H9 (cell line): Measurements from ENCODE around the gene MX1. TPM values are rescaled to one million over a fixed set of nuclear protein-coding genes. Genes with fewer than 3 reads are reported as not detected.

Source experiments
- DNase-seq: peaks from one replicate; pipeline ENCODE4 v3.0.0-alpha.2; 2017
- H2AFZ ChIP-seq: one replicate; pipeline ENCODE4 v1.6.1; 2013; ENCODE audit warnings: mild to moderate bottlenecking, low read length, control low read depth, moderate library complexity
- H2AK5ac ChIP-seq: 2 replicates; pipeline ENCODE4 v1.6.1; 2013; ENCODE audit warnings: low read length, control low read depth, mixed read lengths; ENCODE audit not compliant: insufficient read length
- H2BK120ac ChIP-seq: one replicate; pipeline ENCODE4 v1.6.1; 2013; ENCODE audit warnings: low read depth, mild to moderate bottlenecking, low read length, control low read depth, inconsistent platforms; ENCODE audit not compliant: poor library complexity, severe bottlenecking
- H2BK12ac ChIP-seq: 2 replicates; pipeline ENCODE4 v1.6.1; 2013; ENCODE audit warnings: low read length, control low read depth, mixed read lengths, low read depth; ENCODE audit not compliant: insufficient read length
- H2BK15ac ChIP-seq: 2 replicates; pipeline ENCODE4 v1.6.1; 2013; ENCODE audit warnings: low read depth, low read length, control low read depth
- H2BK20ac ChIP-seq: one replicate; pipeline ENCODE4 v1.6.1; 2013; ENCODE audit warnings: low read depth, mild to moderate bottlenecking, low read length, control low read depth, inconsistent platforms; ENCODE audit not compliant: poor library complexity, severe bottlenecking
- H2BK5ac ChIP-seq: 2 replicates; pipeline ENCODE4 v1.6.1; 2013; ENCODE audit warnings: low read length, control low read depth, mixed read lengths; ENCODE audit not compliant: insufficient read length
- H3K14ac ChIP-seq: 2 replicates; pipeline ENCODE4 v1.6.1; 2013; ENCODE audit warnings: low read length, control low read depth; ENCODE audit not compliant: insufficient read depth
- H3K18ac ChIP-seq: 2 replicates; pipeline ENCODE4 v1.6.1; 2013; ENCODE audit warnings: low read depth, mild to moderate bottlenecking, mixed read lengths, low read length, control low read depth; ENCODE audit not compliant: insufficient read length
- H3K23ac ChIP-seq: 2 replicates; pipeline ENCODE4 v1.6.1; 2013; ENCODE audit warnings: low read length, control low read depth, mixed read lengths, low read depth; ENCODE audit not compliant: insufficient read length
- H3K23me2 ChIP-seq: 2 replicates; pipeline ENCODE4 v1.6.1; 2013; ENCODE audit warnings: low read depth, mild to moderate bottlenecking, mixed read lengths, low read length, control low read depth; ENCODE audit not compliant: insufficient read length, poor library complexity, severe bottlenecking
- H3K27ac ChIP-seq: 2 replicates; pipeline ENCODE4 v1.5.1; 2013; ENCODE audit warnings: low read length, control low read depth, mixed read lengths, low read depth; ENCODE audit not compliant: insufficient read length
- H3K27me3 ChIP-seq: 2 replicates; pipeline ENCODE4 v1.6.1; 2013; ENCODE audit warnings: low read length, control low read depth, inconsistent platforms; ENCODE audit not compliant: insufficient read depth
- H3K4ac ChIP-seq: 2 replicates; pipeline ENCODE4 v1.6.1; 2013; ENCODE audit warnings: low read depth, mild to moderate bottlenecking, control low read depth, inconsistent platforms, low read length, moderate library complexity
- H3K4me1 ChIP-seq: 2 replicates; pipeline ENCODE4 v1.6.1; 2013; ENCODE audit warnings: low read length, control low read depth, inconsistent platforms; ENCODE audit not compliant: insufficient read depth
- H3K4me2 ChIP-seq: 2 replicates; pipeline ENCODE4 v1.6.1; 2013; ENCODE audit warnings: low read length, control low read depth, mixed read lengths; ENCODE audit not compliant: insufficient read length, insufficient read depth
- H3K56ac ChIP-seq: 2 replicates; pipeline ENCODE4 v1.6.1; 2013; ENCODE audit warnings: low read depth, mild to moderate bottlenecking, mixed read lengths, low read length, control low read depth; ENCODE audit not compliant: insufficient read length
- H3K79me1 ChIP-seq: 2 replicates; pipeline ENCODE4 v1.6.1; 2013; ENCODE audit warnings: low read depth, mild to moderate bottlenecking, moderate library complexity, low read length, control low read depth, inconsistent platforms; ENCODE audit not compliant: insufficient read depth, poor library complexity, severe bottlenecking
- H3K79me2 ChIP-seq: 2 replicates; pipeline ENCODE4 v1.6.1; 2013; ENCODE audit warnings: low read length, control low read depth, inconsistent platforms; ENCODE audit not compliant: insufficient read depth
- H3K9ac ChIP-seq: 2 replicates; pipeline ENCODE4 v1.6.1; 2013; ENCODE audit warnings: low read length, control low read depth, mixed read lengths; ENCODE audit not compliant: insufficient read length; ENCODE audit errors: extremely low read depth
- H3K9me3 ChIP-seq: one replicate; pipeline ENCODE4 v1.6.1; 2013; ENCODE audit warnings: low read depth, low read length, inconsistent platforms; ENCODE audit not compliant: control insufficient read depth
- H3T11ph ChIP-seq: one replicate; pipeline ENCODE4 v1.6.1; 2013; ENCODE audit warnings: mild to moderate bottlenecking, low read length, control low read depth, inconsistent platforms
- H4K20me1 ChIP-seq: one replicate; pipeline ENCODE4 v1.6.1; 2013; ENCODE audit not compliant: control insufficient read depth, insufficient read length, insufficient read depth
- H4K5ac ChIP-seq: 2 replicates; pipeline ENCODE4 v1.6.1; 2013; ENCODE audit warnings: low read depth, mild to moderate bottlenecking, mixed read lengths, low read length, control low read depth; ENCODE audit not compliant: insufficient read length
- H4K8ac ChIP-seq: replicated peaks from 2 replicates; pipeline ENCODE4 v1.6.1; 2013; ENCODE audit warnings: low read length, control low read depth, mixed read lengths, low read depth; ENCODE audit not compliant: insufficient read length
- H4K91ac ChIP-seq: 2 replicates; pipeline ENCODE4 v1.6.1; 2013; ENCODE audit warnings: low read depth, mild to moderate bottlenecking, moderate library complexity, mixed read lengths, low read length, control low read depth; ENCODE audit not compliant: insufficient read length
- H3K27ac Mint-ChIP-seq, 3 experiments: 2 replicates in 2 of 3; 3 replicates in 1 of 3; pipeline ENCODE4 v1.8.0; 2020 to 2021; ENCODE audit warnings: mixed read lengths in 3 of 3, mild to moderate bottlenecking in 1 of 3, moderate library complexity in 1 of 3
- H3K27me3 Mint-ChIP-seq: 2 replicates; pipeline ENCODE4 v1.8.0; 2021; ENCODE audit warnings: low read depth, mild to moderate bottlenecking, moderate library complexity, mixed read lengths
- H3K36me3 Mint-ChIP-seq, 3 experiments: 2 replicates in 2 of 3; 3 replicates in 1 of 3; pipeline ENCODE4 v1.8.0; 2020 to 2021; ENCODE audit warnings: low read depth in 3 of 3, mixed read lengths in 3 of 3; ENCODE audit not compliant: insufficient read depth in 1 of 3
- H3K4me1 Mint-ChIP-seq, 2 experiments: 2 replicates each; pipeline ENCODE4 v1.8.0; 2020; ENCODE audit warnings: mixed read lengths in 2 of 2
- H3K4me3 Mint-ChIP-seq, 2 experiments: 2 replicates in 1 of 2; 3 replicates in 1 of 2; pipeline ENCODE4 v1.8.0; 2020 to 2021; ENCODE audit warnings: mild to moderate bottlenecking in 2 of 2, mixed read lengths in 2 of 2, moderate library complexity in 1 of 2
- H3K9me3 Mint-ChIP-seq, 2 experiments: 2 replicates in 1 of 2; 3 replicates in 1 of 2; pipeline ENCODE4 v1.8.0; 2020; ENCODE audit warnings: mild to moderate bottlenecking in 2 of 2, mixed read lengths in 2 of 2, moderate library complexity in 1 of 2
- CTCF ChIP-seq: fragments of 200-600 bp; sonication (generic); conservative IDR thresholded peaks from 3 replicates; pipeline ENCODE4 v1.8.0; 2021; ENCODE audit warnings: antibody characterized with exemption, mild to moderate bottlenecking
- WGBS: extraction: QIAGEN DNeasy Blood & Tissue Kit; methylation state at CpG from one replicate; pipeline ENCODE4 v1.1.7; 2013; ENCODE audit warnings: missing lambda C conversion rate, low lambda C conversion rate, mixed read lengths; ENCODE audit not compliant: insufficient read length; ENCODE audit errors: extremely low coverage; 5-methylcytosine and 5-hydroxymethylcytosine counted together
- total RNA-seq: library from RNA; stranded (reverse); gene quantifications from 2 replicates; pipeline ENCODE4 v1.2.1, GENCODE V29; 2021

The MX1 gene
- total RNA-seq, 1 experiment from 2014 or later = 6.3 TPM

DNA sequence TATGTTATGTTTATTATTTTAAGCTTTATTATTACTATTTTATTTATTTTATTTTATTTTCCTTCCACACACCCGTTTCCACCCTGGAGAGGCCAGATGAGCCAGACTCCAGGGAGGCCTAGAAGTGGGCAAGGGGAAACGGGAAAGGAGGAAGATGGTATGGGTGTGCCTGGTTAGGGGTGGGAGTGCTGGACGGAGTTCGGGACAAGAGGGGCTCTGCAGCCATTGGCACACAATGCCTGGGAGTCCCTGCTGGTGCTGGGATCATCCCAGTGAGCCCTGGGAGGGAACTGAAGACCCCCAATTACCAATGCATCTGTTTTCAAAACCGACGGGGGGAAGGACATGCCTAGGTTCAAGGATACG is 468 bp upstream of the MX1 start:
- no peak overlapping the region for H2BK20ac ChIP-seq
- no peak overlapping the region for H3T11ph ChIP-seq
- H3K4ac ChIP-seq = no peak overlapping the region
- Mint-ChIP-seq H3K27ac (no peak overlapping the region), H3K27me3 (peaks cover 51% of the 10 kb centered on the region), H3K4me1 (peaks cover 28 to 29% of the 10 kb centered on the region in 2 experiments), H3K4me3 (peak overlapping the region; percentile 62 to 78), H3K36me3 (no peaks in the 10 kb centered on the region; a peak in 1 of 7 replicates), H3K9me3 (peaks cover 0 to 2% of the 10 kb centered on the region in 2 experiments; a peak in 2 of 5 replicates)
- no peak overlapping the region for H2BK15ac ChIP-seq
- H2BK12ac ChIP-seq = no peak overlapping the region
- no peak overlapping the region for H3K23ac ChIP-seq
- H2AFZ ChIP-seq = no peak overlapping the region
- H3K79me2 ChIP-seq = no peaks in the 10 kb centered on the region
- H3K23me2 ChIP-seq = peaks cover 7% of the 10 kb centered on the region
- peak overlapping the region; percentile 3 for H3K4me2 ChIP-seq
- H4K8ac ChIP-seq = no peak overlapping the region
- no peak overlapping the region for H3K56ac ChIP-seq
- no CpG with 5 or more reads among the region's 7 CpGs for WGBS
- no peak overlapping the region for H3K14ac ChIP-seq
- no peak overlapping the region for H4K91ac ChIP-seq
- no peak overlapping the region for H2BK120ac ChIP-seq
- H3K9me3 ChIP-seq = no peaks in the 10 kb centered on the region
- no peak overlapping the region for H4K5ac ChIP-seq
- H3K4me1 ChIP-seq = no peaks in the 10 kb centered on the region; the same call in 1 of the 2 replicates
- H4K20me1 ChIP-seq = no peaks in the 10 kb centered on the region
- DNase-seq = no peak
- H2AK5ac ChIP-seq = no peak overlapping the region
- H3K18ac ChIP-seq = no peak overlapping the region
- no peaks in the 10 kb centered on the region for H3K79me1 ChIP-seq
- no peak overlapping the region for H3K9ac ChIP-seq
- no peak overlapping the region for H3K27ac ChIP-seq
- no peak for TF ChIP-seq CTCF
- H2BK5ac ChIP-seq = no peak overlapping the region
- H3K27me3 ChIP-seq = peaks cover 2% of the 10 kb centered on the region; the same call in 1 of the 2 replicates
